Coronary artery (tissue), 2 donors: ENCODE data around the gene EFHB.
"Not testable (repeated sequence)": the region's sequence is repeated elsewhere in the genome, so short reads cannot be mapped to it uniquely, and the experiment has no call there.

Experiments used
- DNase-seq: peaks from one replicate; pipeline ENCODE4 v3.0.0-alpha.2; 2017; ENCODE audit warnings: low spot score
- H3K27ac ChIP-seq, 2 donors: fragments of 200-600 bp; sonication (generic); one replicate each; pipeline ENCODE4 v1.5.1; 2016 to 2019
- H3K4me3 ChIP-seq: fragments of 200-600 bp; sonication (generic); 2 replicates; pipeline ENCODE4 v1.5.1; 2016; ENCODE audit warnings: mild to moderate bottlenecking, moderate library complexity
- TF ChIP-seq, protein P1 (sequence below): fragments of 200-600 bp; sonication (generic); IDR thresholded peaks from one replicate; pipeline ENCODE4 v1.5.1; 2019; ENCODE audit warnings: antibody characterized with exemption

Gene EFHB

GRCh38 chr3:19901918-19902317 is 32.1 kb downstream of the EFHB start:
- TF ChIP-seq, protein P1, sequence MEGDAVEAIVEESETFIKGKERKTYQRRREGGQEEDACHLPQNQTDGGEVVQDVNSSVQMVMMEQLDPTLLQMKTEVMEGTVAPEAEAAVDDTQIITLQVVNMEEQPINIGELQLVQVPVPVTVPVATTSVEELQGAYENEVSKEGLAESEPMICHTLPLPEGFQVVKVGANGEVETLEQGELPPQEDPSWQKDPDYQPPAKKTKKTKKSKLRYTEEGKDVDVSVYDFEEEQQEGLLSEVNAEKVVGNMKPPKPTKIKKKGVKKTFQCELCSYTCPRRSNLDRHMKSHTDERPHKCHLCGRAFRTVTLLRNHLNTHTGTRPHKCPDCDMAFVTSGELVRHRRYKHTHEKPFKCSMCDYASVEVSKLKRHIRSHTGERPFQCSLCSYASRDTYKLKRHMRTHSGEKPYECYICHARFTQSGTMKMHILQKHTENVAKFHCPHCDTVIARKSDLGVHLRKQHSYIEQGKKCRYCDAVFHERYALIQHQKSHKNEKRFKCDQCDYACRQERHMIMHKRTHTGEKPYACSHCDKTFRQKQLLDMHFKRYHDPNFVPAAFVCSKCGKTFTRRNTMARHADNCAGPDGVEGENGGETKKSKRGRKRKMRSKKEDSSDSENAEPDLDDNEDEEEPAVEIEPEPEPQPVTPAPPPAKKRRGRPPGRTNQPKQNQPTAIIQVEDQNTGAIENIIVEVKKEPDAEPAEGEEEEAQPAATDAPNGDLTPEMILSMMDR: no peak
- no peak overlapping the region for H3K27ac ChIP-seq
- no peak overlapping the region for H3K4me3 ChIP-seq
- no peak for DNase-seq

- TF ChIP-seq, protein P1: no peak
- Histone ChIP-seq H3K27ac (no peak overlapping the region), H3K4me3 (no peak overlapping the region)
- DNase-seq: no peak
Observed at GRCh38 chr3:19901337-19901736, 32.7 kb downstream of the EFHB start.

DNA sequence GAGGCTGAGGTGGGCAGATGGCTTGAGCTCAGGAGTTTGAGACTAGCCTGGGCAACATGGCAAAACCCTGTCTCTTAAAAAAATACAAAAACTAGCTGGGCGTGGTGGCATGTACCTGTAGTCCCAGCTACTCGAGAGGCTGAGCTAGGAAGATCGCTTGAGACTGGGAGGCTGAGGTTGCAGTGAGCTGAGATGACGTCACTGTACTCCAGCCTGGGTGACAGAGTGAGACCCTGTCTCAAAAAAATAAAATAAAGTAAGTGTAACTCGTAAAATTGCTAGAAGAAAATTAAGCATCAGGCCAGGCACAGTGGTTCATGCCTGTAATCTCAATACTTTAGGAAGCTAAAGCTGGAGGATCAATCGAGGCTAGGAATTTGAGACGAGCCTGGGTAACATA is 34.2 kb downstream of the EFHB start:
- not testable (repeated sequence) for H3K4me3 ChIP-seq, DNase-seq, H3K27ac ChIP-seq

DNA sequence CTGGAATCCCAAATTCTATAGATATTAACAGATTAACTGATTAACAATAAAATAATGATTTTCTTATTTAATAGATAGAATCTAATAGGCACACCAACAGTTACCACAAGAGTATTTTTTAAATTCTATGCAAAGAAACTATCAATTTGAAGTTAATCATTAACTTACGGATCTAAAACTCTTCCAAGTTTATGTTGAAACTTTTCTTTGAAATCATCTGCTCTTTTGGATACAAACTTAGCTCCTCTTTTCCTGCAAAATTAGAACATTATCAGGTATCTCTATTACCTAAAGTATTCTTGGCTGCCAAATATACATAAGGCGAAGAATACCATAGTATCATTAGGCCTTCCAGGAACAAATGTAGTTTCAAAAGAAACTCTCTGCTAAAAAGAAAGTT is 34.8 kb downstream of the EFHB start:
- no peak overlapping the region for H3K27ac ChIP-seq

DNA sequence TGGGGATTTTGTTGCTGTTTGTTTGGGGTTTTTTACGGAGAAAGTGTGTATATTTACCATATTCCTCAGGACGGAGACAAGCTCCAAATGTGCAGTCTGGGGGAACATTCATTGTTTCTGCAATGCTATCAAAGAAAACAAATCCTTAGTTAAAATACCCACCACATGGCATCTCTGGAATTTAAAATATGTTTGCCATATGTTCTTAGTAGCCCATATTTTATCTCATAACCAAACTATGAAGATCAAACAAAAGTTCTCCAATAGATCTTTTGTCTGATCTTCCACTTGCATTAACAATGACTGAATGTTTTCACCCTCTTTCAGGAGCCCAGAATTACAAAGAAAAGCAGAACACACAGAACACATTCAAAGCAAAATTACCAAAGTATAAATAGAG is 35.3 kb downstream of the EFHB start:
- no peak overlapping the region for H3K27ac ChIP-seq
- no peak for DNase-seq
- no peak overlapping the region for H3K4me3 ChIP-seq
- TF ChIP-seq, protein P1: no peak

More for the DNA sequence above, 34.8 kb downstream of the EFHB start:
- TF ChIP-seq, protein P1: no peak
- H3K4me3 ChIP-seq: no peak overlapping the region
- DNase-seq: no peak

GRCh38 chr3:19891740-19892139 is 42.3 kb downstream of the EFHB start:
- TF ChIP-seq, protein P1: no peak
- Histone ChIP-seq H3K27ac (no peak overlapping the region), H3K4me3 (no peak overlapping the region)
- no peak for DNase-seq

DNA sequence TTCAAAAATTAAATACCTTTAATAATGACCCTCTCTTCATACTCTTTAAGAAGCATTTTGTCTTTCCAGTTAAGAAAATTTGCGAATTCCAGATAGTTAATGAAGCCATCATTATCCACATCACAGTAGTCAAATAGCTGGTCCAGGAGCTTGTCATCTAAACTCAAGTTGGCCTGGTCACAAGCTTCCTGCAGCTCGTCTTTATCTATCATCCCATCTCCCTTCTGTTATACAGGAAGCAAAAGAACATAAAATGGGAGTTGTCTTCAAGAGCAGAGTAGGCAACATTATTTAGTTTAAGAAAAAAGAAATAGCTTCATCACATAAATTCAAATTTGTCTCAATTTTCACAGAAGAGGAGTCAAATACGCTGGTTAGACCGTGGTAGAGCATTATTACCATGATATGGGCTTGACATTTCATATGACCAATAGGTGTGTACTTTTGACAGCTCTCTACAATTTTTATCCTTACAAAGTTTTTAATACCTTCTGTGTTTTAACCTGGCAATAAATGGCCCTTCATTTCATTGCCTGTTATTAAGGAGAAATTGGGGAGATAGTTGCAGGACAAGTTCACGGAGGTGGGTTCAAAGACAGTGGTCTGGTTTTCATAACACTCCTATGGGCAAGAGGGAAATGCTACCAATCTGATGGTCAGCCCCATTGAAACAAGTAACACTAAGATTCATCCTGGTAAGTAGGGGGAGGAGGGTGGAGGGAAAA is 45.4 kb downstream of the EFHB start:
- DNase-seq: no peak
- H3K27ac ChIP-seq: peak overlapping the region in 1 of 2 donors; percentile 4
- TF ChIP-seq, protein P1: no peak
- peak overlapping the region; percentile 43 for H3K4me3 ChIP-seq

GRCh38 chr3:19887122-19887521 is 46.9 kb downstream of the EFHB start:
- DNase-seq: not testable (repeated sequence)

More at GRCh38 chr3:19887122-19887521, 46.9 kb downstream of the EFHB start:
- not testable (repeated sequence) for H3K27ac ChIP-seq, H3K4me3 ChIP-seq
